HCT116 (cell line): ENCODE data around the gene STK32B. TPM values are rescaled to one million over a fixed set of nuclear protein-coding genes. Genes with fewer than 3 reads are reported as not detected.

Source experiments
- ATAC-seq: fragments of 200-7000 bp; cut with Tn5 transposase; 2 replicates; pipeline ENCODE4 v1.9.1; 2020; ENCODE audit warnings: mild to moderate bottlenecking, moderate library complexity
- BruUV-seq: library from RNA; stranded (reverse); fragments of 400-500 nt; replicated peaks from 2 replicates; lab custom pipeline; 2021; lab: Mats Ljungman, UMichigan
- CTCF ChIA-PET: fragments of 300-600 bp; sonication (Branson Sonifier 250); formaldehyde crosslinking; loops from one replicate; lab custom pipeline; 2021; ENCODE audit warnings: antibody characterized with exemption; lab: Charles Lee
- POLR2A ChIA-PET: fragments of 300-600, 350-600 bp; sonication (Branson Sonifier 250); formaldehyde crosslinking; loops from one replicate; lab custom pipeline; 2021; ENCODE audit warnings: antibody characterized with exemption; lab: Charles Lee
- RAD21 ChIA-PET, 2 experiments: fragments of 300-600 bp; sonication (Branson Sonifier 250); formaldehyde crosslinking; loops; one replicate each; lab custom pipeline; 2023; ENCODE audit warnings: low total read pairs in 2 of 2; ENCODE audit not compliant: uncharacterized antibody in 2 of 2, unreplicated experiment in 2 of 2, low non-redundant PET in 1 of 2; lab: Charles Lee
- DNase-seq: peaks from one replicate; pipeline ENCODE4 v3.0.0-alpha.2; 2010; ENCODE audit warnings: low read depth, low spot score
- H2AFZ ChIP-seq: fragments of 200-600 bp; shearing (Covaris generic), sonication (generic); 2 replicates; pipeline ENCODE4 v1.6.1; 2017; ENCODE audit warnings: low read depth, mixed run types, mixed read lengths, antibody characterized with exemption, low read length; ENCODE audit not compliant: poor library complexity, severe bottlenecking
- H3K27ac ChIP-seq: 2 replicates; pipeline ENCODE4 v1.5.1; 2012; ENCODE audit warnings: low read depth, low read length
- H3K27me3 ChIP-seq: fragments of 200-600 bp; sonication (generic); 2 replicates; pipeline ENCODE4 v1.6.1; 2016; ENCODE audit warnings: mixed run types, low read length, mixed read lengths; ENCODE audit not compliant: insufficient read depth
- H3K36me3 ChIP-seq, 2 experiments: fragments of 200-500 bp in 1 of 2; fragments of 200-600 bp in 1 of 2; sonication (Bioruptor generic) in 1 of 2; sonication (generic) in 1 of 2; 2 replicates each; pipeline versions ENCODE4 v1.5.1 to v1.6.1; 2014 to 2016; ENCODE audit warnings: low read length in 2 of 2, inconsistent platforms in 1 of 2, mixed read lengths in 1 of 2, mixed run types in 1 of 2; ENCODE audit not compliant: insufficient read depth in 2 of 2, control insufficient read depth in 1 of 2
- H3K4me1 ChIP-seq, 2 experiments: fragments of 200-600 bp in 1 of 2; sonication (generic) in 1 of 2; 2 replicates each; pipeline versions ENCODE4 v1.5.1 to v1.6.1; 2012 to 2017; ENCODE audit warnings: low read length in 2 of 2, inconsistent platforms in 1 of 2, mild to moderate bottlenecking in 1 of 2, mixed read lengths in 1 of 2, mixed run types in 1 of 2, moderate library complexity in 1 of 2; ENCODE audit not compliant: insufficient read depth in 2 of 2, control insufficient read depth in 1 of 2
- H3K4me2 ChIP-seq: fragments of 200-600 bp; sonication (generic); 2 replicates; pipeline ENCODE4 v1.6.1; 2017; ENCODE audit warnings: mixed run types, low read length, mixed read lengths
- H3K4me3 ChIP-seq, 2 experiments: fragments of 200-600 bp in 1 of 2; sonication (generic) in 1 of 2; replicated peaks in 1 of 2; 2 replicates each; pipeline ENCODE4 v1.5.1; 2011 to 2016; ENCODE audit warnings: low read length in 2 of 2, control low read depth in 1 of 2, low read depth in 1 of 2, mild to moderate bottlenecking in 1 of 2, mixed read lengths in 1 of 2, mixed run types in 1 of 2
- H3K79me2 ChIP-seq: fragments of 200-600 bp; sonication (generic); 2 replicates; pipeline ENCODE4 v1.6.1; 2017; ENCODE audit warnings: mild to moderate bottlenecking, mixed run types, low read length, moderate library complexity, mixed read lengths; ENCODE audit not compliant: insufficient read depth
- H3K9ac ChIP-seq: fragments of 200-600 bp; sonication (generic); 2 replicates; pipeline ENCODE4 v1.6.1; 2016; ENCODE audit warnings: low read length, mixed read lengths
- H3K9me2 ChIP-seq: fragments of 200-600 bp; sonication (generic), shearing (Covaris generic); 2 replicates; pipeline ENCODE4 v1.6.1; 2017; ENCODE audit warnings: mixed run types, mild to moderate bottlenecking, moderate library complexity; ENCODE audit not compliant: insufficient read depth
- H3K9me3 ChIP-seq, 2 experiments: fragments of 200-500 bp in 1 of 2; fragments of 200-600 bp in 1 of 2; sonication (Bioruptor generic) in 1 of 2; sonication (generic) in 1 of 2; 2 replicates each; pipeline ENCODE4 v1.6.1; 2014 to 2017; ENCODE audit warnings: low read length in 2 of 2, mixed read lengths in 2 of 2, inconsistent platforms in 1 of 2, low read depth in 1 of 2, mild to moderate bottlenecking in 1 of 2, mixed run types in 1 of 2, moderate library complexity in 1 of 2; ENCODE audit not compliant: control insufficient read depth in 1 of 2, insufficient read depth in 1 of 2
- H4K20me1 ChIP-seq: fragments of 200-600 bp; sonication (generic), shearing (Covaris generic); 2 replicates; pipeline ENCODE4 v1.6.1; 2017; ENCODE audit warnings: mixed run types, mild to moderate bottlenecking, moderate library complexity; ENCODE audit not compliant: insufficient read depth
- ATF3 ChIP-seq: IDR thresholded peaks from 2 replicates; pipeline ENCODE4 v1.6.1; 2012
- CEBPB ChIP-seq: IDR thresholded peaks from 2 replicates; pipeline ENCODE4 v1.6.1; 2012; ENCODE audit warnings: low read depth
- CTCF ChIP-seq, 3 experiments: fragments of 200-600 bp in 1 of 3; sonication (generic) in 1 of 3; IDR thresholded peaks in 2 of 3; conservative IDR thresholded peaks in 1 of 3; 2 replicates each; pipeline ENCODE4 v1.5.1; 2012 to 2017; ENCODE audit warnings: low read depth in 2 of 3, low read length in 2 of 3, antibody characterized with exemption in 1 of 3, borderline replicate concordance in 1 of 3, control low read depth in 1 of 3, mild to moderate bottlenecking in 1 of 3, mixed read lengths in 1 of 3, mixed run types in 1 of 3, moderate library complexity in 1 of 3; ENCODE audit not compliant: insufficient read depth in 1 of 3
- EZH2 ChIP-seq: fragments of 200-600 bp; sonication (generic); IDR thresholded peaks from 2 replicates; pipeline ENCODE4 v1.6.1; 2017; ENCODE audit warnings: antibody characterized with exemption, mixed run types
- EZH2phosphoT487 ChIP-seq: fragments of 200-600 bp; IDR thresholded peaks from 2 replicates; pipeline ENCODE4 v1.6.1; 2018; ENCODE audit warnings: antibody characterized with exemption, borderline replicate concordance
- POLR2AphosphoS5 ChIP-seq: IDR thresholded peaks from 2 replicates; pipeline ENCODE4 v1.6.1; 2011; ENCODE audit warnings: mild to moderate bottlenecking, low read depth, low read length, moderate library complexity
- REST ChIP-seq: IDR thresholded peaks from 2 replicates; pipeline ENCODE4 v1.6.1; 2012; ENCODE audit warnings: low read depth
- TCF7L2 ChIP-seq: IDR thresholded peaks from 2 replicates; pipeline ENCODE4 v1.7.0; 2011; ENCODE audit warnings: borderline replicate concordance, inconsistent platforms; ENCODE audit not compliant: insufficient read depth, insufficient read length; ENCODE audit errors: extremely low read depth
- ZNF274 ChIP-seq: fragments of 200-500 bp; sonication (Bioruptor generic); IDR thresholded peaks from 2 replicates; pipeline ENCODE4 v1.6.1; 2014; ENCODE audit warnings: mild to moderate bottlenecking, low read depth, low read length, inconsistent platforms
- intact Hi-C: fragments of 100-400 bp; cut with micrococcal nuclease; formaldehyde crosslinking; loops from 2 replicates; pipeline ENCODE4 v1.10.0; 2022
- total RNA-seq: library from RNA; stranded (reverse); gene quantifications from one replicate; pipeline ENCODE4 v1.2.1, GENCODE V29; 2021; ENCODE audit not compliant: unreplicated experiment

Gene STK32B
- total RNA-seq, 1 experiment from 2014 or later, result not detected

GRCh38 chr4:5165420-5166369 is 114.4 kb downstream of the STK32B start:
- H4K20me1 ChIP-seq, result no peaks in the 10 kb centered on the region
- no peak overlapping the region for H3K9ac ChIP-seq
- ATAC-seq (no peak), DNase-seq (no peak)
- ChIA-PET POLR2A (no interaction called here), RAD21 (no interaction called here), CTCF (no interaction called here)
- H3K9me2 ChIP-seq, result no peaks in the 10 kb centered on the region
- H3K9me3 ChIP-seq, result no peaks in the 10 kb centered on the region
- no peak overlapping the region for H3K27ac ChIP-seq
- H3K27me3 ChIP-seq, result peaks cover 47% of the 10 kb centered on the region
- H2AFZ ChIP-seq, result no peak overlapping the region
- no peak for TF ChIP-seq POLR2AphosphoS5
- no peak for TF ChIP-seq CTCF (IDR thresholded peaks at IDR 0.05 in 2 of 3, conservative IDR thresholded peaks at IDR 0.05 in 1 of 3; ENCODE audit: borderline replicate concordance in 1 of 3, insufficient read depth in 1 of 3, low read depth in 2 of 3, low read length in 2 of 3)
- TF ChIP-seq CEBPB, result no peak
- no peak for TF ChIP-seq REST
- TF ChIP-seq EZH2phosphoT487, result no peak
- TF ChIP-seq ATF3, result no peak
- TF ChIP-seq TCF7L2, result no peak
- TF ChIP-seq EZH2, result no peak
- TF ChIP-seq ZNF274, result no peak
- peak overlapping the region; percentile 17; the same call in 1 of the 2 replicates for H3K4me2 ChIP-seq
- peaks cover 3 to 7% of the 10 kb centered on the region in 2 experiments; a peak in 2 of 4 replicates for H3K4me1 ChIP-seq
- no TSS peak for BruUV-seq
- no peaks in the 10 kb centered on the region for H3K36me3 ChIP-seq
- no peak overlapping the region for H3K4me3 ChIP-seq
- intact Hi-C loops, result no loop called here
- no peaks in the 10 kb centered on the region for H3K79me2 ChIP-seq
